ENCODE results near the gene IRF7. TPM values are rescaled to one million over a fixed set of nuclear protein-coding genes. Genes with fewer than 3 reads are reported as not detected.

IRF7 gene
- total RNA-seq, 1 experiment from 2014 or later, result 8.8 TPM

- POLR2A ChIA-PET (ENCODE audit: low non-redundant PET), result no interaction called here
- BruUV-seq (replicated peaks), result no TSS peak
Measured at GRCh38 chr11:620201-620600, 4.5 kb upstream of the IRF7 start.

DNA sequence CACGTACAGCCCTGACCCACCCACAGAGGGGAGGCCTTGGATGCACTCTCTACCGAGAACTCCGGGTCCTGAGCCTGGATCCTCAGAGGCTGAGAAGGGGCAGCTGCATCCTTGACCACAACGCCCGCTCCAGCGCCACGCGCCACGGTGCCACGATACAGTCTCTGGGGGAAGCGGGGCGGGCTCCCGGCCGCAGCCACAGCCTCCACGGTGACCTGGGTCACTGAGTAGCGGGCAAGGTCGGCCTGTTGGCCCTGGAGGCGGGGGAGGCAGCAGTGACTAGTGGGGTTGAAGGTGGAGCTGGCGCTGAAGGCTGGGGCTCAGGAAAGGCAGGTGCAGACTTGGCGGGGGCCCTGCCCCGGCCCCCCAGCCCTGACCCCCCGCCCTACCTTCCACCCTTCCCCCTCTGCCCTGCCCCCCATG, 3.9 kb upstream of the IRF7 start:
- H3K4me3 ChIP-seq (ENCODE audit: low read depth, low read length, poor library complexity, severe bottlenecking), result no peak overlapping the region
- no peak for TF ChIP-seq EZH2 (IDR thresholded peaks at IDR 0.05; ENCODE audit: borderline replicate concordance, low read depth, low read length, poor library complexity, severe bottlenecking)
- TF ChIP-seq, protein P1, sequence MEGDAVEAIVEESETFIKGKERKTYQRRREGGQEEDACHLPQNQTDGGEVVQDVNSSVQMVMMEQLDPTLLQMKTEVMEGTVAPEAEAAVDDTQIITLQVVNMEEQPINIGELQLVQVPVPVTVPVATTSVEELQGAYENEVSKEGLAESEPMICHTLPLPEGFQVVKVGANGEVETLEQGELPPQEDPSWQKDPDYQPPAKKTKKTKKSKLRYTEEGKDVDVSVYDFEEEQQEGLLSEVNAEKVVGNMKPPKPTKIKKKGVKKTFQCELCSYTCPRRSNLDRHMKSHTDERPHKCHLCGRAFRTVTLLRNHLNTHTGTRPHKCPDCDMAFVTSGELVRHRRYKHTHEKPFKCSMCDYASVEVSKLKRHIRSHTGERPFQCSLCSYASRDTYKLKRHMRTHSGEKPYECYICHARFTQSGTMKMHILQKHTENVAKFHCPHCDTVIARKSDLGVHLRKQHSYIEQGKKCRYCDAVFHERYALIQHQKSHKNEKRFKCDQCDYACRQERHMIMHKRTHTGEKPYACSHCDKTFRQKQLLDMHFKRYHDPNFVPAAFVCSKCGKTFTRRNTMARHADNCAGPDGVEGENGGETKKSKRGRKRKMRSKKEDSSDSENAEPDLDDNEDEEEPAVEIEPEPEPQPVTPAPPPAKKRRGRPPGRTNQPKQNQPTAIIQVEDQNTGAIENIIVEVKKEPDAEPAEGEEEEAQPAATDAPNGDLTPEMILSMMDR (conservative IDR thresholded peaks at IDR 0.05; ENCODE audit: low read depth, low read length), result no peak
- no peak for DNase-seq (ENCODE audit: low spot score)
- BruUV-seq (replicated peaks), result no TSS peak
- intact Hi-C loops (cut with micrococcal nuclease; ENCODE audit: unreplicated experiment), result no loop called here
- no peaks in the 10 kb centered on the region for H3K36me3 ChIP-seq (ENCODE audit: insufficient read depth, low read length, poor library complexity, severe bottlenecking)
- no peaks in the 10 kb centered on the region for H3K9me3 ChIP-seq (ENCODE audit: low read depth, low read length, poor library complexity, severe bottlenecking)
- H3K27me3 ChIP-seq (replicated peaks; ENCODE audit: insufficient read depth, low read depth, low read length, poor library complexity), result no peaks in the 10 kb centered on the region
- ChIA-PET CTCF (no interaction called here), POLR2A (ENCODE audit: low non-redundant PET) (no interaction called here)
- H3K4me1 ChIP-seq (ENCODE audit: insufficient read depth, low read length, poor library complexity, severe bottlenecking), result no peaks in the 10 kb centered on the region
- H3K27ac ChIP-seq (ENCODE audit: low read depth, low read length, poor library complexity, severe bottlenecking), result no peak overlapping the region

More at GRCh38 chr11:620201-620600, 4.5 kb upstream of the IRF7 start:
- DNase-seq (ENCODE audit: low spot score), result no peak
- Histone ChIP-seq H3K27me3 (replicated peaks; ENCODE audit: insufficient read depth, low read depth, low read length, poor library complexity) (no peaks in the 10 kb centered on the region), H3K27ac (ENCODE audit: low read depth, low read length, poor library complexity, severe bottlenecking) (no peak overlapping the region), H3K4me3 (ENCODE audit: low read depth, low read length, poor library complexity, severe bottlenecking) (no peak overlapping the region), H3K4me1 (ENCODE audit: insufficient read depth, low read length, poor library complexity, severe bottlenecking) (no peaks in the 10 kb centered on the region), H3K9me3 (ENCODE audit: low read depth, low read length, poor library complexity, severe bottlenecking) (no peaks in the 10 kb centered on the region), H3K36me3 (ENCODE audit: insufficient read depth, low read length, poor library complexity, severe bottlenecking) (no peaks in the 10 kb centered on the region)
- TF ChIP-seq EZH2 (IDR thresholded peaks at IDR 0.05; ENCODE audit: borderline replicate concordance, low read depth, low read length, poor library complexity, severe bottlenecking), result no peak
- TF ChIP-seq, protein P1 (conservative IDR thresholded peaks at IDR 0.05; ENCODE audit: low read depth, low read length), result no peak
- intact Hi-C loops (cut with micrococcal nuclease; ENCODE audit: unreplicated experiment), result no loop called here
- CTCF ChIA-PET, result no interaction called here

GRCh38 chr11:618856-619627, 3.3 kb upstream of the IRF7 start:
- POLR2A ChIA-PET (ENCODE audit: low non-redundant PET), result no interaction called here
- no TSS peak for BruUV-seq (replicated peaks)
- TF ChIP-seq EZH2 (IDR thresholded peaks at IDR 0.05; ENCODE audit: borderline replicate concordance, low read depth, low read length, poor library complexity, severe bottlenecking), result no peak
- TF ChIP-seq, protein P1 (conservative IDR thresholded peaks at IDR 0.05; ENCODE audit: low read depth, low read length), result no peak
- no peak overlapping the region for H3K27ac ChIP-seq (ENCODE audit: low read depth, low read length, poor library complexity, severe bottlenecking)
- H3K27me3 ChIP-seq (replicated peaks; ENCODE audit: insufficient read depth, low read depth, low read length, poor library complexity), result no peaks in the 10 kb centered on the region
- intact Hi-C loops (cut with micrococcal nuclease; ENCODE audit: unreplicated experiment), result no loop called here
- no peak for DNase-seq (ENCODE audit: low spot score)
- no peaks in the 10 kb centered on the region for H3K4me1 ChIP-seq (ENCODE audit: insufficient read depth, low read length, poor library complexity, severe bottlenecking)
- H3K36me3 ChIP-seq (ENCODE audit: insufficient read depth, low read length, poor library complexity, severe bottlenecking), result no peaks in the 10 kb centered on the region
- CTCF ChIA-PET, result no interaction called here
- no peaks in the 10 kb centered on the region for H3K9me3 ChIP-seq (ENCODE audit: low read depth, low read length, poor library complexity, severe bottlenecking)
- no peak overlapping the region for H3K4me3 ChIP-seq (ENCODE audit: low read depth, low read length, poor library complexity, severe bottlenecking)

Data from A673 (cell line).